ENCODE results near the gene LRIT2. TPM values are rescaled to one million over a fixed set of nuclear protein-coding genes. Genes with fewer than 3 reads are reported as not detected.

The LRIT2 gene
- total RNA-seq, 1 donor from 2014 or later = not detected

DNA sequence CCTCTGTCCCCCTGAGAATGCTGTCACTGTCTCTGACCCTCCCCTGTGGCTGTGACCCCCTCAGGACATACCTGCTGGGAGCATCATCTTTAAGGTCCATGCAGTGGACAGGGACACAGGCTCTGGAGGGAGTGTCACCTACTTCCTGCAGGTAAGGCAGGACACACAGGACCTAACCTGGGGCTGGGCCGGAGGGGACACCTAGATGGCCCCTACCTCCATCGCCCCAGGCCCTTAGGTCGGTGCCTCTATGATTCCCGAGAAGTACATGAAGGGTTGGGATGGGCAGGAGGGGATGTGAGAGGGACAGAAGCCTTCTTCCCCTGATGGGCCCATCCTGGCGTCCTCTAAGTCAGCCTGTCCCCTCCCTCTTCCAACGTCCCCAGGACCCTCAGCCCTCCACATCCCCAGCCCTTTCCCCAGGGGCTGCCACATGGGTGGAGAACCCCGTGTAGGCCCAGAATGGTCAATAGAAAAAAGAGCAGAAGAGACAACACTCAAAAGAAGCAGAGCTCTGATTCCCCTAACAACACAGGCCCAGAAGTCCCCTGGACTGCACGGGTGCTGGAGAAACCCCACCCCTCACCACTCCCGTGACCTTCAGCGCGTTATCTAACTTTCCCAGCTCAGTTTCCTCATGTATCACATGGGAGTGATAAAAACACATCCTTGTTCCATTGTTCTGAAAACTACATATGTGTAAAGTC, 24.7 kb downstream of the LRIT2 start:
- H3K4me3 Mint-ChIP-seq = no peak overlapping the region
- DNase-seq (ENCODE audit: extremely low spot score, unreplicated experiment) = no peak
- H3K27ac Mint-ChIP-seq = no peak overlapping the region
- TF ChIP-seq, protein P1, sequence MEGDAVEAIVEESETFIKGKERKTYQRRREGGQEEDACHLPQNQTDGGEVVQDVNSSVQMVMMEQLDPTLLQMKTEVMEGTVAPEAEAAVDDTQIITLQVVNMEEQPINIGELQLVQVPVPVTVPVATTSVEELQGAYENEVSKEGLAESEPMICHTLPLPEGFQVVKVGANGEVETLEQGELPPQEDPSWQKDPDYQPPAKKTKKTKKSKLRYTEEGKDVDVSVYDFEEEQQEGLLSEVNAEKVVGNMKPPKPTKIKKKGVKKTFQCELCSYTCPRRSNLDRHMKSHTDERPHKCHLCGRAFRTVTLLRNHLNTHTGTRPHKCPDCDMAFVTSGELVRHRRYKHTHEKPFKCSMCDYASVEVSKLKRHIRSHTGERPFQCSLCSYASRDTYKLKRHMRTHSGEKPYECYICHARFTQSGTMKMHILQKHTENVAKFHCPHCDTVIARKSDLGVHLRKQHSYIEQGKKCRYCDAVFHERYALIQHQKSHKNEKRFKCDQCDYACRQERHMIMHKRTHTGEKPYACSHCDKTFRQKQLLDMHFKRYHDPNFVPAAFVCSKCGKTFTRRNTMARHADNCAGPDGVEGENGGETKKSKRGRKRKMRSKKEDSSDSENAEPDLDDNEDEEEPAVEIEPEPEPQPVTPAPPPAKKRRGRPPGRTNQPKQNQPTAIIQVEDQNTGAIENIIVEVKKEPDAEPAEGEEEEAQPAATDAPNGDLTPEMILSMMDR (conservative IDR thresholded peaks at IDR 0.05) = no peak
- no peaks in the 10 kb centered on the region for H3K36me3 Mint-ChIP-seq
- peaks cover 57% of the 10 kb centered on the region for H3K27me3 Mint-ChIP-seq
- no peaks in the 10 kb centered on the region for H3K4me1 Mint-ChIP-seq (ENCODE audit: unreplicated experiment)
- H3K9me3 Mint-ChIP-seq = no peaks in the 10 kb centered on the region

- no peaks in the 10 kb centered on the region for H3K36me3 Mint-ChIP-seq
- DNase-seq (ENCODE audit: extremely low spot score, unreplicated experiment) = no peak
- H3K4me1 Mint-ChIP-seq (ENCODE audit: unreplicated experiment) = no peaks in the 10 kb centered on the region
- H3K4me3 Mint-ChIP-seq = no peak overlapping the region
- H3K27me3 Mint-ChIP-seq = peaks cover 68% of the 10 kb centered on the region
- H3K9me3 Mint-ChIP-seq = no peaks in the 10 kb centered on the region
- TF ChIP-seq, protein P1 (conservative IDR thresholded peaks at IDR 0.05) = no peak
- no peak overlapping the region for H3K27ac Mint-ChIP-seq
Observed at GRCh38 chr10:84198206-84198915, 27.0 kb downstream of the LRIT2 start.

GRCh38 chr10:84197643-84198042, 27.7 kb downstream of the LRIT2 start:
- Mint-ChIP-seq H3K27me3 (peaks cover 76% of the 10 kb centered on the region), H3K4me1 (ENCODE audit: unreplicated experiment) (no peaks in the 10 kb centered on the region)
- no peak for DNase-seq (ENCODE audit: extremely low spot score, unreplicated experiment)

DNA sequence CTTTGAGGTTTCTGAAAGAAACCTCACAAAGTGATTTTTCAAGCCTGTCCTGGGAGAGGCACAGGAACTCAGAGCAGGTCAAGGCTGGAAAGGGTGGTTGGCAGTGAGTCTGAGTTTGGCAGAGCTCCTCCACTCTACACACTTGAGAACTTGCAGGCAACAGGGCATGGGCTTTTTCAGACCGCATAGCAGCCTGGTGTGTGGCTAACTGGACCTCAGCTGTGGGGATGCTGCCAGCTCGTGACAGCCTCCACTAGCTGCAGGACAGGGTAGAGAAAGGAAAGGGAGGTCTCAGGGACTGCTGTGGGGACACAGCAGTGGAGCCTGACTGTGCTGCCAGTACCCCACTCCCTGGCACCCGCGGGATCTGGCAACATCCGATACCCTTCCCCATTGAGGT, 28.4 kb downstream of the LRIT2 start:
- Mint-ChIP-seq H3K9me3 (no peaks in the 10 kb centered on the region), H3K4me1 (ENCODE audit: unreplicated experiment) (no peaks in the 10 kb centered on the region), H3K27ac (no peak overlapping the region), H3K36me3 (no peaks in the 10 kb centered on the region), H3K27me3 (peaks cover 81% of the 10 kb centered on the region), H3K4me3 (no peak overlapping the region)
- TF ChIP-seq, protein P1 (conservative IDR thresholded peaks at IDR 0.05) = no peak
- DNase-seq (ENCODE audit: extremely low spot score, unreplicated experiment) = no peak

More at GRCh38 chr10:84197643-84198042, 27.7 kb downstream of the LRIT2 start:
- H3K36me3 Mint-ChIP-seq = no peaks in the 10 kb centered on the region
- TF ChIP-seq, protein P1 (conservative IDR thresholded peaks at IDR 0.05) = no peak
- no peak overlapping the region for H3K27ac Mint-ChIP-seq
- no peak overlapping the region for H3K4me3 Mint-ChIP-seq
- H3K9me3 Mint-ChIP-seq = no peaks in the 10 kb centered on the region

- H3K4me3 Mint-ChIP-seq = peak overlapping the region; percentile 47
- no peak overlapping the region for H3K27ac Mint-ChIP-seq
- TF ChIP-seq, protein P1 (conservative IDR thresholded peaks at IDR 0.05) = no peak
- H3K27me3 Mint-ChIP-seq = peaks cover 90% of the 10 kb centered on the region
- no peaks in the 10 kb centered on the region for H3K9me3 Mint-ChIP-seq
- H3K4me1 Mint-ChIP-seq (ENCODE audit: unreplicated experiment) = no peaks in the 10 kb centered on the region
- no peaks in the 10 kb centered on the region for H3K36me3 Mint-ChIP-seq
- DNase-seq (ENCODE audit: extremely low spot score, unreplicated experiment) = no peak
Observed at GRCh38 chr10:84196083-84196482, 29.3 kb downstream of the LRIT2 start.
